ENCODE data around the gene LRTM2.

Gene LRTM2

DNA sequence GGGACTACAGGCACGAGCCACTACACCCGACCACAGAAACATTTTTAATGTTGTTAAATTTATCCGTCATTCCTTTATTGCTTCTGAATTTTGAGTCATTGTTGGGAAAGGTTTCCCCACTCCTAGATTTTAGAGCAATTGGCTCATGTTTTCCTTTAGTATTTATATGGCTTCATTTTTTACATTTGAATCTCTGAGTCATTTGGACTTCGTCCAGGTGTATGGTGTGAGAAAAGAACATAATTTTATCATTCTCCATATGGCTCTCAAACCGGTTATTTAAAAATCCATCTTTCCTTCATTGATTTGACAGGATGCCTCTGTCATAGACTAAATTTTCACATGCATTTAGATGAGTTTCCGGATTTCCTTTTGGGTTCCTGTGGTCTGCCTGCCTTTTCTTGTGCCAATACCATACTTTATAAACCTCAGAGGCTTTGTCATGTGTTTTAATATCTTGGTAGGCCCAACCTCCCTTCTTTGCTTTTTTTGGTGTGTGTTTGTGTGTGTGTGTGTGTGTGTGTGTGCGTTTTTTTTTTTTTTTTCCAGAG, 30.9 kb downstream of the LRTM2 start:
- DNase-seq (ENCODE audit: low read depth): peak; percentile 64
- TF ChIP-seq, protein P1, sequence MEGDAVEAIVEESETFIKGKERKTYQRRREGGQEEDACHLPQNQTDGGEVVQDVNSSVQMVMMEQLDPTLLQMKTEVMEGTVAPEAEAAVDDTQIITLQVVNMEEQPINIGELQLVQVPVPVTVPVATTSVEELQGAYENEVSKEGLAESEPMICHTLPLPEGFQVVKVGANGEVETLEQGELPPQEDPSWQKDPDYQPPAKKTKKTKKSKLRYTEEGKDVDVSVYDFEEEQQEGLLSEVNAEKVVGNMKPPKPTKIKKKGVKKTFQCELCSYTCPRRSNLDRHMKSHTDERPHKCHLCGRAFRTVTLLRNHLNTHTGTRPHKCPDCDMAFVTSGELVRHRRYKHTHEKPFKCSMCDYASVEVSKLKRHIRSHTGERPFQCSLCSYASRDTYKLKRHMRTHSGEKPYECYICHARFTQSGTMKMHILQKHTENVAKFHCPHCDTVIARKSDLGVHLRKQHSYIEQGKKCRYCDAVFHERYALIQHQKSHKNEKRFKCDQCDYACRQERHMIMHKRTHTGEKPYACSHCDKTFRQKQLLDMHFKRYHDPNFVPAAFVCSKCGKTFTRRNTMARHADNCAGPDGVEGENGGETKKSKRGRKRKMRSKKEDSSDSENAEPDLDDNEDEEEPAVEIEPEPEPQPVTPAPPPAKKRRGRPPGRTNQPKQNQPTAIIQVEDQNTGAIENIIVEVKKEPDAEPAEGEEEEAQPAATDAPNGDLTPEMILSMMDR (conservative IDR thresholded peaks at IDR 0.05; ENCODE audit: low read depth, low read length): no peak
- H3K4me3 ChIP-seq (ENCODE audit: low read depth, low read length): no peak overlapping the region

DNA sequence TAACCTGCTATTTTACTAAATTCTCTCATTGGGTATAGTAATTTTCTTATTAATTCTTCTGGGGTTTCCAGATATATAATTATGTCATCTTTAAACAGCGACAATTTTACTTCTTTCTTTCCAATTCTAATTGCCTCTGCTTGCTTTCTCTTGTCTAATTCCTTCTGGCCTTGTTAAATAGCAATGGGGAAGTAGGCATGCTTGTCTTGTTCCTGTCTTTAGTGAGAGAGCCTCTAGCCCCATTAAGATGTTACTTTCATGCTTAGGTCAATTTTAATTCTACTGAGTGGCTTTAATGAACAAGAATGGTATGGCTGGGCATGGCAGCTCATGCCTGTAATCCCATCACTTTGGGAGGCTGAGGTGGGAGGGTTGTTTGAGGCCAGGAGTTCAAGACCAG, 31.7 kb downstream of the LRTM2 start:
- no peak overlapping the region for H3K4me3 ChIP-seq (ENCODE audit: low read depth, low read length)
- TF ChIP-seq, protein P1 (conservative IDR thresholded peaks at IDR 0.05; ENCODE audit: low read depth, low read length): no peak
- DNase-seq (ENCODE audit: low read depth): no peak

DNA sequence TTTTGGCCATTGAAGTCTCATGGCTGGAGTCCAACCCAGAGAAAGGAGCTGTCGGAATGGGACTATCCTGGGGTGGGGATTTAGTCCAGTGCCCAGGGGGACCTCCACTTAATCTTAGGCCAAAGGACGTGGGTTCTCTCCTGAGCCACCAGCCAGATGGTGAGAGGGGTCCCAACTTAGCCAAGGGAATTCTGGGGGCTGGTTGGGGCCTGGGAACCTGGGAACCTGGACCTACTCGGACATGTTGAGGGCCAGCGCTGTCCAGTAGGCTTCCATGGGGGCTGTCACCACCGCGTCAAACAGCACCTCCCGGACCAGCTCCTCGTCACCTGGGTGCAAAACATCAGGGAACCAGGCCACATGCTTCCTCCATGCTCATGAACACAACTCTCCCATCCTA, 33.4 kb downstream of the LRTM2 start:
- no peak for DNase-seq (ENCODE audit: low read depth)

DNA sequence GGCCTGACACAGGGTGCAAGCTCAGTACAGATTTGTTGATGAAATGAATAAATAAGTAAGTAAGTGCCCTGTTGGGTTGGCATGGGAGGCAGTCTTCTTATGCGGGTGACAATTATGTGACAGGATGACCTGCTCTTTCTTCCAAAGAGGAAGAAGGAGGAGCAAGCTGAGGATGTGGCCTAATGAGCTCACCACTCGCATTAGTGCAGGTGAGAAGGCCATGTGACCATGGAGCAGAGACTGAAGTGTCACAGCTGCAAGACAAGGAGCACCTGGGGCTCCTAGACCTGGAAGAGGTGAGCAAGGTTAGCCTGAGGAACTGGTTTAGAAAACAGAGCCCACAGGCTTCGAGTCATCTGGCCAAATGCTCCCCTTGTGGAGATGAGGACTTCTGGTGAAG, 34.9 kb downstream of the LRTM2 start:
- peak; percentile 21 for DNase-seq (ENCODE audit: low read depth)
- H3K4me3 ChIP-seq (ENCODE audit: low read depth, low read length): no peak overlapping the region
- TF ChIP-seq, protein P1 (conservative IDR thresholded peaks at IDR 0.05; ENCODE audit: low read depth, low read length): no peak

More for the DNA sequence above, 33.4 kb downstream of the LRTM2 start:
- H3K4me3 ChIP-seq (ENCODE audit: low read depth, low read length): no peak overlapping the region
- TF ChIP-seq, protein P1 (conservative IDR thresholded peaks at IDR 0.05; ENCODE audit: low read depth, low read length): no peak

DNA sequence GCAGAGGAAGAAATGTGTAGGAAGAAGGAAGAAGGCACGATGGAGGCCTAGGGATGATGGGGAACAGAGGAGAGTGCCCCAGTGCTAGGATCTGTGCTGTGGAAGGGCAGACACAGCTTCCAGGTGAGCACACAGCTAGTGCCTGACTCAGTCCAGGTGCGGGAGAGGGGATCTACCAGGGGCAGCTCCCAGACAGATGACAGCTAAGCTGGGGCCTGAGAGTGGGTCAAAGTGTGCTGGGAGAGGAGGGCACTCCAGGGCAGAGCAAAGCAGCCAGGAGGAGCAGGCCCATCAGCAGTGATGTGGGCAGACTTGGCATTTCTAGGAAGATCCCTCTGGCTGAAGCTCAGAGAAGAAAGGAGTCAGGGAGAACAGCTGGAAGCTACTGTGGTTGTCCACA, 36.7 kb downstream of the LRTM2 start:
- DNase-seq (ENCODE audit: low read depth): no peak
- no peak overlapping the region for H3K4me3 ChIP-seq (ENCODE audit: low read depth, low read length)
- TF ChIP-seq, protein P1 (conservative IDR thresholded peaks at IDR 0.05; ENCODE audit: low read depth, low read length): no peak

DNA sequence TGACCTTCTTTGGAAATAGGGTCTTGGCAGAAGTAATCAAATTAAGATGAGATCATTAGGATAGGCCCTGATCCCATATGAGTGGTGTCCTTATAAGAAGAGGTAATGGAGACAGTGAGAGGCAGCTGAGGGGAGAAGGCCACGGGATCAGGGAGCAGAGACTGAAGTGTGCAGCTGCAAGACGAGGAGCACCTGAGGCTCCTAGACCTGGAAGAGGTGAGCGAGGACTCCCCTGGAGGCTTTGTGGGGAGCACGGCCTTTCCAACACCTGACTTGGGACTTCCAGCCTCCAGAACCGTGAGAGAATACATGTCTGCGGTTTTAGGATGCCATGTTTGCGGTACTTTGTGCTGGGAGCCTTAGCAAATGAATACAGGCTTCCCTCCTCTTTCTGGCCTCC, 37.5 kb downstream of the LRTM2 start:
- H3K4me3 ChIP-seq (ENCODE audit: low read depth, low read length): no peak overlapping the region
- DNase-seq (ENCODE audit: low read depth): no peak
- TF ChIP-seq, protein P1 (conservative IDR thresholded peaks at IDR 0.05; ENCODE audit: low read depth, low read length): no peak

DNA sequence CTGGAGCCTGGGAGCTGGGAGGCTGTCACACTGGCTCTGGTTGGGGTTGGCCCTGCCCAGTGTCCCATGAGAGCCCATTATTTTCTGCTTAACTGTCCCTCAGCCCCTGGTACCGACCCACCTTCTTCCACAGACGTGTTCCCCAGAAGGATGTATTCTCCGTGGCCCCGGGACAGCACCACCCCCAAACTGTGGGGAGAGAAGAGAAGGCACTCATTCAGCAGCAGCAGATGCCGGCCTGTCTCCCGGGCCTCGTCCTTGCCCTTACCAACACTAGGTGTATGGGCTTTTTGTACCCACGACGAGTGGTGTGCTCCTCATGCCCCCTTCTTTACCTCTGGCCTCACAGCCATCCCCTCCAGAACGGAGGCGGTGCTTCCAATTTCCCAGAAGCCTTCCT, 38.1 kb downstream of the LRTM2 start:
- no peak for DNase-seq (ENCODE audit: low read depth)
- TF ChIP-seq, protein P1 (conservative IDR thresholded peaks at IDR 0.05; ENCODE audit: low read depth, low read length): no peak
- no peak overlapping the region for H3K4me3 ChIP-seq (ENCODE audit: low read depth, low read length)
